ENCODE data around the gene ATP13A5.

Gene ATP13A5

GRCh38 chr3:193344486-193344885 is 34.1 kb downstream of the ATP13A5 start:
- H3K9me3 ChIP-seq (ENCODE audit: control insufficient read depth, low read length) = no peaks in the 10 kb centered on the region
- H3K4me1 ChIP-seq (ENCODE audit: control insufficient read depth, insufficient read depth, low read length) = no peaks in the 10 kb centered on the region
- H3K27me3 ChIP-seq (replicated peaks; ENCODE audit: control insufficient read depth, insufficient read depth, low read length) = peaks cover 8% of the 10 kb centered on the region
- no peak overlapping the region for H3K4me3 ChIP-seq (ENCODE audit: low read length)
- DNase-seq (ENCODE audit: low read depth) = no peak
- no peak overlapping the region for H3K9ac ChIP-seq (ENCODE audit: low read length)
- no peaks in the 10 kb centered on the region for H3K36me3 ChIP-seq (ENCODE audit: control insufficient read depth, insufficient read depth, low read length, severe bottlenecking)

- H3K36me3 ChIP-seq (ENCODE audit: control insufficient read depth, insufficient read depth, low read length, severe bottlenecking) = no peaks in the 10 kb centered on the region
- H3K4me3 ChIP-seq (ENCODE audit: low read length) = no peak overlapping the region
- H3K9ac ChIP-seq (ENCODE audit: low read length) = no peak overlapping the region
- H3K9me3 ChIP-seq (ENCODE audit: control insufficient read depth, low read length) = no peaks in the 10 kb centered on the region
- no peak for DNase-seq (ENCODE audit: low read depth)
- no peaks in the 10 kb centered on the region for H3K4me1 ChIP-seq (ENCODE audit: control insufficient read depth, insufficient read depth, low read length)
- H3K27me3 ChIP-seq (replicated peaks; ENCODE audit: control insufficient read depth, insufficient read depth, low read length) = peaks cover 8% of the 10 kb centered on the region
Measured at GRCh38 chr3:193343726-193344222, 34.8 kb downstream of the ATP13A5 start.

GRCh38 chr3:193342551-193342950 is 36.0 kb downstream of the ATP13A5 start:
- DNase-seq (ENCODE audit: low read depth) = no peak
- no peaks in the 10 kb centered on the region for H3K9me3 ChIP-seq (ENCODE audit: control insufficient read depth, low read length)

GRCh38 chr3:193335031-193335430 is 43.5 kb downstream of the ATP13A5 start:
- H3K36me3 ChIP-seq (ENCODE audit: control insufficient read depth, insufficient read depth, low read length, severe bottlenecking) = no peaks in the 10 kb centered on the region
- no peak overlapping the region for H3K4me3 ChIP-seq (ENCODE audit: low read length)
- H3K9ac ChIP-seq (ENCODE audit: low read length) = no peak overlapping the region
- no peaks in the 10 kb centered on the region for H3K4me1 ChIP-seq (ENCODE audit: control insufficient read depth, insufficient read depth, low read length)
- H3K9me3 ChIP-seq (ENCODE audit: control insufficient read depth, low read length) = no peaks in the 10 kb centered on the region
- H3K27me3 ChIP-seq (replicated peaks; ENCODE audit: control insufficient read depth, insufficient read depth, low read length) = no peaks in the 10 kb centered on the region
- no peak for DNase-seq (ENCODE audit: low read depth)

More at GRCh38 chr3:193342551-193342950, 36.0 kb downstream of the ATP13A5 start:
- Histone ChIP-seq H3K36me3 (ENCODE audit: control insufficient read depth, insufficient read depth, low read length, severe bottlenecking) (no peaks in the 10 kb centered on the region), H3K27me3 (replicated peaks; ENCODE audit: control insufficient read depth, insufficient read depth, low read length) (peaks cover 8% of the 10 kb centered on the region), H3K9ac (ENCODE audit: low read length) (no peak overlapping the region), H3K4me3 (ENCODE audit: low read length) (no peak overlapping the region), H3K4me1 (ENCODE audit: control insufficient read depth, insufficient read depth, low read length) (no peaks in the 10 kb centered on the region)

GRCh38 chr3:193333229-193333628 is 45.3 kb downstream of the ATP13A5 start:
- DNase-seq (ENCODE audit: low read depth) = no peak
- Histone ChIP-seq H3K27me3 (replicated peaks; ENCODE audit: control insufficient read depth, insufficient read depth, low read length) (peaks cover 4% of the 10 kb centered on the region), H3K4me3 (ENCODE audit: low read length) (no peak overlapping the region), H3K9ac (ENCODE audit: low read length) (no peak overlapping the region), H3K9me3 (ENCODE audit: control insufficient read depth, low read length) (no peaks in the 10 kb centered on the region), H3K36me3 (ENCODE audit: control insufficient read depth, insufficient read depth, low read length, severe bottlenecking) (no peaks in the 10 kb centered on the region), H3K4me1 (ENCODE audit: control insufficient read depth, insufficient read depth, low read length) (no peaks in the 10 kb centered on the region)

GRCh38 chr3:193330555-193331204 is 47.9 kb downstream of the ATP13A5 start:
- H3K9ac ChIP-seq (ENCODE audit: low read length) = no peak overlapping the region
- H3K27me3 ChIP-seq (replicated peaks; ENCODE audit: control insufficient read depth, insufficient read depth, low read length) = peaks cover 4% of the 10 kb centered on the region
- no peaks in the 10 kb centered on the region for H3K9me3 ChIP-seq (ENCODE audit: control insufficient read depth, low read length)
- no peaks in the 10 kb centered on the region for H3K4me1 ChIP-seq (ENCODE audit: control insufficient read depth, insufficient read depth, low read length)
- no peak overlapping the region for H3K4me3 ChIP-seq (ENCODE audit: low read length)
- DNase-seq (ENCODE audit: low read depth) = no peak
- no peaks in the 10 kb centered on the region for H3K36me3 ChIP-seq (ENCODE audit: control insufficient read depth, insufficient read depth, low read length, severe bottlenecking)

- Histone ChIP-seq H3K9ac (ENCODE audit: low read length) (no peak overlapping the region), H3K36me3 (ENCODE audit: control insufficient read depth, insufficient read depth, low read length, severe bottlenecking) (no peaks in the 10 kb centered on the region), H3K4me3 (ENCODE audit: low read length) (no peak overlapping the region), H3K9me3 (ENCODE audit: control insufficient read depth, low read length) (no peaks in the 10 kb centered on the region), H3K27me3 (replicated peaks; ENCODE audit: control insufficient read depth, insufficient read depth, low read length) (no peaks in the 10 kb centered on the region), H3K4me1 (ENCODE audit: control insufficient read depth, insufficient read depth, low read length) (no peaks in the 10 kb centered on the region)
- DNase-seq (ENCODE audit: low read depth) = no peak
Measured at GRCh38 chr3:193317682-193318300, 60.8 kb downstream of the ATP13A5 start.

- H3K4me1 ChIP-seq (ENCODE audit: control insufficient read depth, insufficient read depth, low read length) = no peaks in the 10 kb centered on the region
- H3K27me3 ChIP-seq (replicated peaks; ENCODE audit: control insufficient read depth, insufficient read depth, low read length) = no peaks in the 10 kb centered on the region
- no peaks in the 10 kb centered on the region for H3K36me3 ChIP-seq (ENCODE audit: control insufficient read depth, insufficient read depth, low read length, severe bottlenecking)
- H3K4me3 ChIP-seq (ENCODE audit: low read length) = no peak overlapping the region
- DNase-seq (ENCODE audit: low read depth) = no peak
- H3K9ac ChIP-seq (ENCODE audit: low read length) = no peak overlapping the region
- H3K9me3 ChIP-seq (ENCODE audit: control insufficient read depth, low read length) = no peaks in the 10 kb centered on the region
Measured at GRCh38 chr3:193314161-193314560, 64.4 kb downstream of the ATP13A5 start.

- no peak overlapping the region for H3K9ac ChIP-seq (ENCODE audit: low read length)
- DNase-seq (ENCODE audit: low read depth) = no peak
- H3K27me3 ChIP-seq (replicated peaks; ENCODE audit: control insufficient read depth, insufficient read depth, low read length) = peaks cover 6% of the 10 kb centered on the region
- no peaks in the 10 kb centered on the region for H3K9me3 ChIP-seq (ENCODE audit: control insufficient read depth, low read length)
- no peak overlapping the region for H3K4me3 ChIP-seq (ENCODE audit: low read length)
- H3K4me1 ChIP-seq (ENCODE audit: control insufficient read depth, insufficient read depth, low read length) = no peaks in the 10 kb centered on the region
- no peaks in the 10 kb centered on the region for H3K36me3 ChIP-seq (ENCODE audit: control insufficient read depth, insufficient read depth, low read length, severe bottlenecking)
Measured at GRCh38 chr3:193313061-193313958, 65.2 kb downstream of the ATP13A5 start.

GRCh38 chr3:193310914-193311723 is 67.4 kb downstream of the ATP13A5 start:
- no peak overlapping the region for H3K4me3 ChIP-seq (ENCODE audit: low read length)
- DNase-seq (ENCODE audit: low read depth) = no peak
- peaks cover 6% of the 10 kb centered on the region for H3K27me3 ChIP-seq (replicated peaks; ENCODE audit: control insufficient read depth, insufficient read depth, low read length)
- H3K4me1 ChIP-seq (ENCODE audit: control insufficient read depth, insufficient read depth, low read length) = no peaks in the 10 kb centered on the region
- H3K9me3 ChIP-seq (ENCODE audit: control insufficient read depth, low read length) = no peaks in the 10 kb centered on the region
- H3K9ac ChIP-seq (ENCODE audit: low read length) = no peak overlapping the region
- H3K36me3 ChIP-seq (ENCODE audit: control insufficient read depth, insufficient read depth, low read length, severe bottlenecking) = no peaks in the 10 kb centered on the region

Data from adipocyte (in vitro differentiated cells).